ENCODE results near the gene RIIAD1. TPM values are rescaled to one million over a fixed set of nuclear protein-coding genes. Genes with fewer than 3 reads are reported as not detected.
A peak's percentile ranks its signal among the peaks of the same experiment; 100 is the strongest.

The RIIAD1 gene
- total RNA-seq, 1 donor from 2014 or later: not detected

- no peak for DNase-seq (ENCODE audit: low spot score)
- Mint-ChIP-seq H3K4me1 (ENCODE audit: unreplicated experiment) (peaks cover 29% of the 10 kb centered on the region), H3K36me3 (ENCODE audit: low read depth, unreplicated experiment) (peaks cover 2% of the 10 kb centered on the region), H3K27ac (ENCODE audit: unreplicated experiment) (peak overlapping the region; percentile 33), H3K4me3 (ENCODE audit: unreplicated experiment) (no peak overlapping the region), H3K9me3 (ENCODE audit: unreplicated experiment) (no peaks in the 10 kb centered on the region), H3K27me3 (ENCODE audit: unreplicated experiment) (peaks cover 12% of the 10 kb centered on the region)
- TF ChIP-seq, protein P1, sequence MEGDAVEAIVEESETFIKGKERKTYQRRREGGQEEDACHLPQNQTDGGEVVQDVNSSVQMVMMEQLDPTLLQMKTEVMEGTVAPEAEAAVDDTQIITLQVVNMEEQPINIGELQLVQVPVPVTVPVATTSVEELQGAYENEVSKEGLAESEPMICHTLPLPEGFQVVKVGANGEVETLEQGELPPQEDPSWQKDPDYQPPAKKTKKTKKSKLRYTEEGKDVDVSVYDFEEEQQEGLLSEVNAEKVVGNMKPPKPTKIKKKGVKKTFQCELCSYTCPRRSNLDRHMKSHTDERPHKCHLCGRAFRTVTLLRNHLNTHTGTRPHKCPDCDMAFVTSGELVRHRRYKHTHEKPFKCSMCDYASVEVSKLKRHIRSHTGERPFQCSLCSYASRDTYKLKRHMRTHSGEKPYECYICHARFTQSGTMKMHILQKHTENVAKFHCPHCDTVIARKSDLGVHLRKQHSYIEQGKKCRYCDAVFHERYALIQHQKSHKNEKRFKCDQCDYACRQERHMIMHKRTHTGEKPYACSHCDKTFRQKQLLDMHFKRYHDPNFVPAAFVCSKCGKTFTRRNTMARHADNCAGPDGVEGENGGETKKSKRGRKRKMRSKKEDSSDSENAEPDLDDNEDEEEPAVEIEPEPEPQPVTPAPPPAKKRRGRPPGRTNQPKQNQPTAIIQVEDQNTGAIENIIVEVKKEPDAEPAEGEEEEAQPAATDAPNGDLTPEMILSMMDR (IDR thresholded peaks at IDR 0.05; ENCODE audit: unreplicated experiment): no peak
Measured at GRCh38 chr1:151705753-151706463, 15.4 kb upstream of the RIIAD1 start.

- Mint-ChIP-seq H3K4me3 (ENCODE audit: unreplicated experiment) (no peak overlapping the region), H3K4me1 (ENCODE audit: unreplicated experiment) (peaks cover 29% of the 10 kb centered on the region), H3K36me3 (ENCODE audit: low read depth, unreplicated experiment) (no peaks in the 10 kb centered on the region), H3K27ac (ENCODE audit: unreplicated experiment) (no peak overlapping the region), H3K27me3 (ENCODE audit: unreplicated experiment) (peaks cover 12% of the 10 kb centered on the region), H3K9me3 (ENCODE audit: unreplicated experiment) (no peaks in the 10 kb centered on the region)
- DNase-seq (ENCODE audit: low spot score): no peak
- TF ChIP-seq, protein P1 (IDR thresholded peaks at IDR 0.05; ENCODE audit: unreplicated experiment): no peak
Measured at GRCh38 chr1:151706464-151707415, 14.6 kb upstream of the RIIAD1 start.

GRCh38 chr1:151707541-151708065, 13.7 kb upstream of the RIIAD1 start:
- Mint-ChIP-seq H3K27me3 (ENCODE audit: unreplicated experiment) (peaks cover 12% of the 10 kb centered on the region), H3K27ac (ENCODE audit: unreplicated experiment) (no peak overlapping the region), H3K4me3 (ENCODE audit: unreplicated experiment) (no peak overlapping the region), H3K4me1 (ENCODE audit: unreplicated experiment) (peaks cover 26% of the 10 kb centered on the region), H3K9me3 (ENCODE audit: unreplicated experiment) (no peaks in the 10 kb centered on the region), H3K36me3 (ENCODE audit: low read depth, unreplicated experiment) (no peaks in the 10 kb centered on the region)
- TF ChIP-seq, protein P1 (IDR thresholded peaks at IDR 0.05; ENCODE audit: unreplicated experiment): no peak
- DNase-seq (ENCODE audit: low spot score): no peak

GRCh38 chr1:151708891-151709290, 12.4 kb upstream of the RIIAD1 start:
- no peaks in the 10 kb centered on the region for H3K36me3 Mint-ChIP-seq (ENCODE audit: low read depth, unreplicated experiment)
- TF ChIP-seq, protein P1 (IDR thresholded peaks at IDR 0.05; ENCODE audit: unreplicated experiment): no peak
- no peak for DNase-seq (ENCODE audit: low spot score)
- no peak overlapping the region for H3K27ac Mint-ChIP-seq (ENCODE audit: unreplicated experiment)
- H3K27me3 Mint-ChIP-seq (ENCODE audit: unreplicated experiment): peaks cover 9% of the 10 kb centered on the region
- no peaks in the 10 kb centered on the region for H3K9me3 Mint-ChIP-seq (ENCODE audit: unreplicated experiment)
- H3K4me1 Mint-ChIP-seq (ENCODE audit: unreplicated experiment): peaks cover 16% of the 10 kb centered on the region
- no peak overlapping the region for H3K4me3 Mint-ChIP-seq (ENCODE audit: unreplicated experiment)

Measured in endothelial cell (in vitro differentiated cells).